ENCODE data around the gene GDPD5.

Gene GDPD5

DNA sequence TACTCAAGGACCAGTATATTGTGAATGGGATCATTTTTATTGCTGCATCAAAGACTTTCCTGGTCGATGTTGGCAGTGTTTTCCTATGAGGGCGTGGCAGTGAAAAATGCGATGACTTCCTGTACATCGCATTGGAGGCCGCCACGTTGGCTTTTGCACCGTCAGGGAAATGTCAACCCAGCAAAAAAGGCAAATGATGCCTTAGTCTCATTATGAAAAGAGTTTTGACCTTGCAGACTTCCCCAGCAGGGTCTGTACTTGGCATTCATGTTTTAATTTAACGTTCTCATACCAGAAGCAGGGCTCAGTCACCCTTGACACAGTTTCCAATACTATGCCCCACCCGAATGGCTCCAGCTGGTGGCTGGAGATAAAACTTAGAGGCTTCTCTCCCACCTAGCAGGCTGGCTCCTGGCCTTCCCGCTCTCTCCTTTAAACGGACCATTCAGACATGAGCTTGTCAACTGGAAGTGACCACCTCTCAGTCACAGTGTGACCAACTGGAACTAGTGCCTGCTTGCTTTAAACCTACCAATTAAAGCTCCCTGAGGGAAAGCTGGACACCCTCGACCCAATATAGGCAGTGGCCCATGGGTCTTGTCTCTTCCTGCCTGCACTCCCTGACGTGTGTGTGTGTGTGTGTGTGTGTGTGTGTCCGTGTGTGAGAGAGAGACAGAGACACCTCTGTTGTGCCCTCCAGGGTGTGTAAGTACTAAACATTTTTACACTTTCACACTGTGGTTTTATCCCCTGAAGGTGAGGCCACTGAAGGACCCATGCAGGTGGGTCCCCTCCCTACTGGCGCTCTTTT, 8.7 kb upstream of the GDPD5 start:
- DNase-seq: no peak

DNA sequence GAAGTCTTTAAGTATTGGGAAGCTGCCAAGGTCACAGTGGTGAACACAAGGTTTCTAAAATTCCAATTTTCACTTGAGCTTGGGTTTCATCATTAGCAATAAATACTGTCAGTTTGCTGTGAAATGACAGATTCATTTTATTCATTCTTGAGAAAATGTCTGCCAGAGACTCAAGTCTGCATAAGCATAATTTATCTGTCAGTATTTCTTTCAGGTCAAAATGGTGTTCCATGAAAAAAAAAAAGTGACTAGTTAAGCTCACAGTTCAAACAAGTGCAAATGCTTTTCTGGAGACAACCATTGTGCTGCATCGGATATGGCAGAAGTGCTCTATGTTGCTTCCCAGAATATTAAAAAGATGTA, 8.1 kb upstream of the GDPD5 start:
- DNase-seq: no peak

DNA sequence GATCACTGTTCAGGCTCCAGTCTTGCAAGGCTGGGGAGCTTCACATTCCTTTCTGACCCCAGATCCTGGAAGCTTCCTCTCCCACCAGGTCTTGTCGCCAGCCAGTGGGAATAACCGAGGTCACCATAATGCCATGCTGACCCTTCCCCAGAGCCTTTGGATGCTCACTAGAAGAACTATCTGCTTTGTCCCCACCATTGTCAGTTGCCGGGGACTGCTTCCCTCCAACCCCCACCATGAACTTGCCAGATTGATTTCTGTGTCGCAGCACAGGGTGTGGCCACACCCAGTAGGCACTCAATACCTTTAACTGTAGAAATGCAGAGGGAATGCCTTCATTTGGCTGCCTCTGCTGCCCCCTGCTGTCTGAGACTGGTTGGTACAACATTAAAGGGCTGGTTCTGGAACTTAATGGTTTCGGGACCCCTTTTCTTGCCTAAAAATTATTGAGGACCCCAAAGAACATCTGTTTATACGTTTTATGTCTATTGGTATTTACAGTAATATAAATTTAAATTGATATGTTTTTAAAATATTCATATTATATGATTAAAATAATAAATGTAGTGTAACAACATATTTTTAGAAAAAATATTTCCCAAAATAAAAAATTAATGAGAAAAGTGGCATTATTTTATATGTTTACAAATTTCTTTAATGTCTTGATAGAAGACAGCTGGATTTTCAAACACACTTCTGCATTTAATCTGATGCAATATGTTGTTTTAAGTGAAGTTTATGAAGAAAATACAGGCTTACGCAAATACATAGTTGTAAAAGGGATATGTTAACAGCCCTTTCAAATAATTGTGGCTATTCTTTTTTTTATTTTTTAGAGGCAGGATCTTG, 6.7 kb upstream of the GDPD5 start:
- DNase-seq: peak; percentile 40

DNA sequence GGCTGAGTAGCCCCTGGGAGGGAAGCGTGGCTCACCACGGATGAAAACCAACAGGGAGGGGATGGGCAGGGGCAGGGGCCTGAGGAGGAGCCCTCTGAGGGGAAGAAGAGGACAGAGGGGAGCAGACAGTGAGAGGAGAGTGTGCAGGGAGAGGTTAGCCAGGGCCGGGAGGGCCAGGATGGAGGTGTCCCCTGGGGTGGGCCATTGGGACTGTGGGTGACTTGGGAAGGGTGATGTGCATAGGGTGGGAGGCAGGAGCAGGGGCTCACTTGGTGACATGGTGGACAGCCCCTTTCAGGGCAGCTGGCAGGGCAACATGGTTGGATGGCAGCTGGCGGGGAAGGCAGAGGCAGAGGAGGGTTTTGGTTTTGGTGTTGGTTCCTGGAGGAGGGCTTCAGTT, 5.6 kb upstream of the GDPD5 start:
- DNase-seq: no peak

DNA sequence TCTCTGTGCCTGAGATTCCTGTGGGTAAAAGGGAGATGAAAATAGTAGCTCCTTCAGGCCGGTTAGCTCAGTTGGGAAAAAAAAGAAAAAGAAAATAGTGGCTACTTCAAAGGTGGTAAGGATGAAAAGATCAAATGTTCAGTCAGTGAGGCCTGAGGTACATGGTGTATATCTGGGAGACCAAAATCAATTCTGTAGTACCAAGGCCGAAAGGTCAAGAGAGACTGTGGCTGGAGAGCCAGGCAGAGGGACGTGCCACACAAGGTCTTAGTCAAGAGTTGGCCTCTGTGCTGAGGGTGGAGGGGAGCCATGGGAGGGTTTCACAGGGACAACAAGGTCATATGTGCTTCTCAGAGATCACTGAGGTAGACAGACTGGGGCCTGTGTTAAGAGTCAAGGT, 4.8 kb upstream of the GDPD5 start:
- no peak for DNase-seq

DNA sequence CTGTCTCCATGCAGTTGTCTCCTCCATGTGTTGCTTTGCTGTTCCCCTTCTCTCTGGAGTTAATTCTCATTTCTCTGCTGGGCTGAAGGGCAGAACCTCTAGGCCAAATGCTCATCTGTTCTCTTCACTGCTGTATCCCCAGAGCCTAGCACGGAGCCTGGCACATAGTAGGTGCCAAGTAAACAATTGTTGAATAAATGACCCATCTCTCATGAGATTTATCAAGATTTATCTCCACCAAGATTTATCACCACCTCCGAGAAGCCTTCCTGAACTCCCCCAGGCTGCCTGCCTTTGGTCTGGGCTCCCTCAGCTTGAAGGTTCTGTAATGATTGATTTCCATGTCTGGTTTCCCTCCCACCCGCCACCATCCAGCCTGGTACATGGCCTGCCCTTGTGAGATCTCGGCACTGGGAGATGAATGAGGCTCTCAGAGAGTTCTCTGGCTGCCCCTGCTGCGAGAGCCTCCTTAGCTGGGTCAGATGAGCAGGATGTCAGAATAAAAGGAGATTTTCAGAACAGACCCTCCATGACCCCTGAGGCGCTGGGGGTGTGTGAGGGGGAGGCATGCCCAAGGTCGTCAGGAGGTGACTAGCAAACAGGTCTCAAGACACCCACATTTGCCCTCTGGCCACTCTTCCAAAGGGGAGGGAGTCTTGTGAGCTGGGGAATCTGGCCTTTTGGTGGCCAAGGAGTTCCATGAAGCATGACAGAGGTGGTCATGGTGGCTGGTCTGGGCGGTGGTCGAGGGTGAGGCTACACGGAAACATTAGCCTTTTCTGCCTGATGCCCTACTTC, 2.4 kb upstream of the GDPD5 start:
- no peak for DNase-seq

DNA sequence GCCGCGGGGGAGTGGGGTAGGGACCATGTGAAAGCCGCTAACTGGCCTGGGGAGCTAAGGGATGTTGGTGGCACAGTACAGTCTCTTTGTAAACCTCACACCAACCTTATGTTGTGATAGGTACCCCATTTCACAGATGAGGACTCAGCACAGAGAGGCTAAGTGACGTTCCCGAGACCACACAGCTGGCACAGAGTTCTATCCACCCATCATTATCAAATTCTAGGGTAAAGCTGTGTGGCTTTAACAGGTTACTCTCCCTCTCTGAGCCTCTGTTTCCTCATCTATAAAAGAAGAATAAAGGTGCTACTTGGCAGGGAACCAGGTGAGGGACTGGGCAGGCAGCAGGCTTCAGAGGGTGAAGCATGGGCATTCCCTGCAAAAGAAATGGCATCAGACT, 1.4 kb upstream of the GDPD5 start:
- DNase-seq: no peak

DNA sequence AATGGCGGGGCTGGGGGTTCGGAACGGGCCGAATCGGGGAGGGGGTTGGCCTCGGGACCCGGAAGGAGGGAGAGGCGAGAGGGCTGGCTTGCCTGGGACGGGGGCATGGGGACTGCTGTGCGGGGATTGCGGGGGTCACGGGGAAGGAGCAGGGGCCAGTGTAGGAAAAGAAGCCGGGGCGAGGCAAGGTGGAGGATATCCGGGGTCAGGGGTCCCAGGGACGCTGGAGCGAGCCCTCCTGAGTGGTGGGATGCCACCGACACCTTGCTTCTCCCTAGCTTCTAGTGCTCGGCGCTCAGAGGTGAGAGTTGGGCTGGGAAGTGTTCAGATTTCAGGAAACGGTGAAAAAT, 426 bp upstream of the GDPD5 start:
- DNase-seq: no peak

DNA sequence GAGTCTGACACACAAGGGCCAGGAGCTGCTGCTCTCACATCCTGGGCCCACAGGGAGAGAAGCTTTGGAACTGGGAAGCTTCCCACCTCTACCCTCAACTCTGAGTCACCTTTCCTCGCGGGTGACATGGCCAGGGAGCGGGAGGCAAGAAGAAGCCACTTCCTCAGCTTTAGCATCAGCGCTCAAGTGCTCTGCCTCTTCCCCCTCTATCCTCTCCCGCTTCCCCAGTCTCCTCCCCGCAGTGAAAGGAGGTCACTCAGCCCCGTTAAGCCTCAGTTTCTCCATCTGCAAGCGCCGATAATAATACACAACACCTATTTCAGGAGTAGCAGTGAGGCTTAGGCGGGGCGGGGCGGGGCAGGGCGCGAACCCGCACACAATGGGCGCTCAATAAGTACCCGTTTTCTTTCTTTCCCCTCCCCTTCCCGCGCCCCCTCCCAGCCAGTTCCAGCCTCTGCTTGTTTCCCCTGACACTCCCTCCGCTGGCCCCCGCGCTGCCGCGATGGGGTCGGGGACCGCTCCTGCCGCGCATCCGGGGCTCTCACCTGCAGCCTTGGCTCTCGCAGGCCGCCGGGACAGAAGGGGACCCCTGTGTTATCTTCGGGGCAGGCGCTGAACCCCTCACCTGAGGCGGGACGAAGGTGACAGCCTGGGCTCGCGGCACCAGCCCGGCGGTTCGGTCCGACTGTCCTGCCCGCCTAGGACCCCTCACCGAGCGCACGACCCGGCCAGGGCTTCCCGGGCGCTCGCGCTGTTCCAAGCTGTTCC, 892 bp downstream of the GDPD5 start:
- DNase-seq: no peak

DNA sequence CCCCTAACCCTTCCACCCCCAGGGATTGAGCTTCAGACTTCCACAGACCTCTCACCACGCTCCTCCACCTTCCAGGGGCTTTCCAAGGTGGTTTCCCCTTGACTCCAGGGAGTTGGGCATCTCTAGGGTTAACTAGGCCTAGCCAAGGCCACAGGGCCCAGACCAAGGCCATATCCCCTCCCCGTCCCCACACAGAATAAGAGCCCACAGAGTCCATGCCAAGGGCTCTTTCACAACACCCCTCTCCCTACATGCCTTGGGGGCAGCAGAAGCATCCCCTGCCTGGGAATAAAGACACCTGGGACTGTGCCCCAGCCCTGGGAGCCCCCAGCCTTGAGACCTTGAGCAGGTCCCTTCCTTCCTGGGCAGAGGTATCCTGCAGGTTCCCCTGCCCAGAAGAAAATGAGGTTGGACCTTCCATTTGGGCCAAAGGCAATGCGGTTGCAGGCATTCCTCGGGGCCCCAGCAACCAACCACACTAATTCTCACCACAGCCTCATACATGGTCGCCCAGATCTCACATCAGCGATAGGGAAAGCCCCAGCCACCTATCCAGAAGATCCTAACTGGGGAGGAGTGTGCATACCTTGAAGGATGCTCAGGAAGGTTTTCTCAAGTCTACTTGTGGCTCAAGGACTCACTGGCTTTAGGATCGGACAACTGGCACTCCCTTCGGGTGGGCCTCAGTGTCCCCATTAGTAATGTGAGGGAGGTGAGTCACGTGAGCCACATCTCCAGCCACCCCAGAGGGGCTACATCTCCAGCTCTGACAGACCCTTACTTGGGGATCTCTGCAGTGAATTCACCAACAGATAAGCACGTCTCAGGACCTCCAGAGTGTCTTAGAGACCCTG, 1.7 kb downstream of the GDPD5 start:
- no peak for DNase-seq

DNA sequence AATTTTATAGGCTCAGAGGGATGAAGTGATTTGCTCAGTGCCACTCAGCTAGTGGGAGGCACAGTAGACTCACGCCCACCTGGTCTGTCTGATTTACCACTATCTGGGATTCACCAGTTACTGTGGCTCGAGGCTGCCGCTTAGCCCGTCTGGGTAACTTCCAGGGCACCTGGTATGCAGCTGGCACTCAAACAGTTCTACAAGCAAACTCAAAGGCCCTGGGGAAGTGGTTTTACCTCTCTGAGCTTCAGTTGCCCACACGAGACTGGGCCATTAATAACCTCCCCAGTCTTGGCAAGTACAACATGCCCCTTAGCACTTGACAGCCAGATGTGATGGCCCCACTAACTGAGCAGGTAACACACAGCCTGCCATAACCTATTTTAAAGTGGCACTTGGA, 2.6 kb downstream of the GDPD5 start:
- peak; percentile 18 for DNase-seq

DNA sequence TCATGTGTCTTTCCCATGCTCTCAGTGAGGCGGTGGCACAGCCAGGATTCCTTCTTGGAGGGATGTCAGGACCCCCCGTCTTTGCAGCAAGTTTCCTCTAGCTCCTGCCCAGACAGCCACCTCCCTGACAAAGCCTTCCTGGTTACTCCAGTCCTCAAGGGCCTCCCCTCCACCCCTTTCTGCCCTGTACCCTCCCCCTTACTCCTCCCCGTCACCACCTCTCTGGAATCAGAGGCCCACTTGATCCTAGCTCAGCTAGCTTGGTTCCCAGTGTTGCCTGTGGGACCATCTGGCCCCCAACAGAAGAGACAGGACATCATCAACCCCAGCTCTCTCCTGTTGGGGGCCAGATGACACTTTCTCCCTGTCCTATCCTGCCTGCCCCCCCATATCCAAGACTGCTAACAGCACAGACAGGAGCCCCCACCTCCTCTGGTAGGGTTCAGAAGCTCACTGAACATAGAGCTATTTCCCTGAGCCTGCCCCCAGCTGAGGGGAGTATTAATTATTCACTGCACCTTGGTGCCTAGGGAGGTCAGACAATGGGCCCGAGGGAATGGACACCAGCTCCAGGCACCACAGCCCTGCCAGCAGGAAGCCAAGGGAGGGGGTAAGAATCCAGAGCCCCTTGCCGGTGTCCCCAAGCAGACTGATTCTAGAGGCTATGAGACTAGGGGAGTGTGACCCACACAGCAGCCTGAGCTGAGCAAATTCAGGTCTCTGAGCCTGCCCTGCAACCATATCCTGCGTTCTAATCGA, 3.3 kb downstream of the GDPD5 start:
- DNase-seq: no peak

DNA sequence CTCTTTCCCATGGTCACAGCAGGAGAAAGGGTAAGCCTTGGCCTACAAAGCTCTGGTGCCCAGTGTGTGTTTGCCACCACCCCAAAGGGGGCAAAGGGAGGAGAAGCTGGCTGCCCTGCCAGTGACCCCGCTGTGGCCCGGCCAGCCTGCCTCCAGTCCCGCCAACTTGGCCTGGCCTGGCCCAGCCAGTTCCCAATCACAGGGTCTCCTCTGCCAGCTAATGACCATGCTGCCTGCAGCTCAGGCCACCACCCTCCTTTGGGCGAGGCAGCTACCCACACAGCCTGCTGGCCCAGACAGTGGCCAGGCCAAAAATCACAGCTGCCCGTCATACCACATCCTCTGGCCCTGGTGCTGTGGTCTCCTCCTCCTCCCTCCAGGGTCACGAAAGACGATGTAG, 5.1 kb downstream of the GDPD5 start:
- DNase-seq: no peak

DNA sequence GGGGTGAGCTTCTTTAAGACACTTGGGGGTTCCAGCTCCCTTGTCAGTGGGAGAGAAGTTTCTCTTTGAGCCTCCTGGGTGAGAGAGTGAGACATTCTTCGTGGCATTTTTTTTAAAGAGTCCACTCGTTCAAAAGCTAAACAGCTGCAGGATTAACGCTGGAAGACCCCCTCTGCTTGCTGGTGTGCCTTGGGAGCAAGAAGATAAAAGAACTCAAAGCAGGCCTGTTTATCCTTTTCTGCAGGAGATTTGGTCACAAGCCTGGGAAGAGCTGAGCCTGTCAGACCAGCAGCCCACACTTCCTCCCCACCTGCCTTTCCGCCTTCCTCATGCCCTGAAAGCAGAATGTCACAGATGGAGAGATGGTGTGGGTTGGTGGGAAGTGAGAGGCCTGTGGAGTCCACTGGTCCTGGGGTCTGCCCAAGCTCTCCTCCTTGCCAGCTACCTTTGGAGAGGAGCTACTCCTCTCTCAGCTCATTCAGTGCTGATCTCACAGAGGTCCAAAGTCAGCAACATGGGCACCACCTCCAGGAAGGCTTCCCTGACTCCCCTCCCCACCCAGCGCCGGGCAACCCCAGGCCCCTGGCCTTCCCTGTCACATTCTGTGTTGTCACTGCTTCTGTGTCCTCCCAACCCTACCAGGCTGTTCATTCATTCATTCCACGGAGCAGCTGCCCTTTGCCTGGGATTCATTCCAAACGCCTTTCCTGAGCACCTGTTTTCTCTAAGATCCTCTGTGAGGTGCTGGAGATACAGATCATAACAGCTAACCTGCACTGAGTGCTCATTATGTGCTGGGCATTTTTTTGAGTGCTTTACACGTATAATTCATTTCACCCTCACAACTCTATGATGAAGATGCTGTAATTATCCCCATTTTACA, 6.7 kb downstream of the GDPD5 start:
- DNase-seq: peak; percentile 37

DNA sequence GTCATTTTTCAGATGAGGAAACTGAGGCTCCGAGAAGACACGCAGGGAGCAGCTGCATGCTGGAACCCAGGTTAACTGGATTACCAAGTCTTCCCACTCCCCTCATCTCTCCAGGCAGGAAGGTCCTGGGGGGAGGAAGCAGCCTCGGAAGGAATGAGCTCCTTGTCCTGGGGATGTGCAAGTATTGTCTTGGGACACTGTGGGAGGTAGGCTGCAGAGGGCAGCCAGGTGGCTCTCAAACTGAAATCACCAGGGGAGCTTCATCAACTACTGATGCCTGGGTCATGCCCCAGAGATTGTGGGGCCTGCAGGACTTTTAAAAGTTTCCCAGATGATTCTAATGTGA, 7.6 kb downstream of the GDPD5 start:
- DNase-seq: no peak

DNA sequence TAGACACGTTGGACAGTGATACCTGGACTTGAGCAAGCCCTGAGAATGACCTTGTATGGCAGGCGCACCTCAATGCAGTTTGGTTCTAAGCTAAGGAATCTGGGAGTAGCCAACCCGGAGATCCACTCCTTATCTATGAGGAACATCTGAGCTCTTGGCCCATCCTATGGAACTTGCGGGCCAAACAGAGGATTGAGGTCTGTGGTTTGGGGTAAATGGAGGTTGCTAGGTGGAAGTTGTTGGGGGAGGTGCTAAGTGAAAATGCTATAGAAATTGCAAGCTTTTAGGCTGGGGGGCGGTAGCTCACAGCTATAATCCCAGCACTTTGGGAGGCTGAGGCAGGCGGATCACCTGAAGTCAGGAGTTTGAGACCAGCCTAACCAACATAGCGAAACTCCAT, 8.9 kb downstream of the GDPD5 start:
- DNase-seq: no peak

DNA sequence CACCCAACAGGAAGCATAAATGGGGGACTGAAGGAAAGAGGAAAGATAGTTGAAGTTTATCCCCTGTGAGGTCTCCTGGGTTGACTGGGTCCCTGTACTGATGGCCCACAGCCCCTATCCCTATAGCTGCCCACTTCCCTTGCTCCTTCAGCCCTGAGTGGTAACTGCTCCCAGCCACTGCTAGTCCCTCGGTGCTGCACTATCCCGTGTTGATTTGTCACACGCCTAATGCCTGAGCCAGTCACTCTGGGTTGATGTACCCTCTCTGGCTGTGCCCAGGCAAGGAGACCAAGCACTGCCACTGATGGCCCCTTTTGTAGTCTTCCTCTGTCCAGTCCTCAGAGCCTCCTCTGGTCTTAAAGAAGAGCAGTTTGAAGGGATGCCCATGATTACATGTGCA, 9.6 kb downstream of the GDPD5 start:
- no peak for DNase-seq

DNA sequence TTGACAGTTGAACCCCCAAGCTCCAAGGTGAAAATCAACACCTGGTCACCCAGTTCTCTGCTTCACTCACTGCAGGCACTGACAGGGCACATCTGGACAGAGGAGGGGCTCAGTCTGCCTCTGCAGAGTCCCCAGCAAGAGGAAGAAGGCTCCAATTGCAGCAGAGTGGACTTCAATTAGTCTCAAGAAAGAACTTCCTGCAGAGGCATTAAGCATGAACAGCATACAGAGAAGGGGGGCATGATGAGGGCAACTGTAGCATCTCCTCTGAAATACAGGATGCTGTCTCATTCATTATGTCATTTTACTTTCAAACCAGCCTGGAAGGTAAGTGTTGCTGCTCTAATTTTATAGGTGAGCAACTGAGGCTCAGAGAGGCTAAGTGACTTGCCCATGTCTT, 11.1 kb downstream of the GDPD5 start:
- DNase-seq: no peak

DNA sequence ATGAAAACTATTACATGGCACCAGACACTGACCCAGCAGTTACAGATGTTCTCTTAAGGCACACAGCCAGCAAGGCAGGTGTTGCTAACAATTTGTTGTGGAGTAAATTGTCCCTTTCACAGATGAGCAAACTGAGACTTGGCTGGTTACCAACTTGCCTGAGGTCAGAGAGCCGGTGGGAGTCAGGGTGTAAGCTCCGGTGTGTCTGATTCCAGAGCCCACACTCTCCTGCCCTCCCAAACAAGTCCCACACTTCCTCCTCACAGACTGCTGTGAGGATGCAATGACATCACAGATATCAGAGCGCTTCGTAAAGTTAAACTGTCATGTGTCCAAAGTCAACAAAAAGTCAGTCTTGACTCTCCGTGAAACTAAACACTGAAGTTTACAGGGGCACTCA, 12.5 kb downstream of the GDPD5 start:
- DNase-seq: peak; percentile 24

DNA sequence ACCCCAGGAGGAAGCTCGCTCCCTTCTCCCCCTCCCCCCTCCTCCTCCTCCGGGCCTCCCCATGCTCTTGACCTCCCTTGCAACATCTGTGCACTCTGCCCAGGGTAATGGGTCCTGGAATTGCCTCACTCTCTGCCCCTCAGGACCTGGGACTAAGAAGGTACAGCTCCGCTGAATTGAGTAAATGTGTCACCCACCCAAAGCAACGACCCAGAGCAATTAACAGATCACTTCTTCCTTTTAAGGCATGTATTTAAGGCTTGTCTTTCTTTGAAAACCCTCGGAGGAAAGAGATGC, 15.1 kb downstream of the GDPD5 start:
- DNase-seq: no peak
